Lung (tissue), 12 donors: ENCODE measurements around the gene CST7. TPM values are rescaled to one million over a fixed set of nuclear protein-coding genes. Genes with fewer than 3 reads are reported as not detected.

ENCODE experiments used
- ATAC-seq: fragments of 200-7000 bp; cut with Tn5 transposase; one replicate; pipeline ENCODE4 v1.9.1; 2020; ENCODE audit warnings: moderate number of reproducible peaks; ENCODE audit not compliant: insufficient read depth, low FRiP score
- DNase-seq, 3 donors: peaks; one replicate each; pipeline ENCODE4 v3.0.0-alpha.2; 2013 to 2017
- H3K27ac ChIP-seq, 2 donors: one replicate each; pipeline ENCODE4 v1.5.1; 2013; ENCODE audit warnings: mild to moderate bottlenecking in 2 of 2, moderate library complexity in 2 of 2, control low read depth in 1 of 2, inconsistent platforms in 1 of 2, low read depth in 1 of 2, low read length in 1 of 2
- H3K27me3 ChIP-seq, 3 donors: one replicate each; pipeline ENCODE4 v1.5.1; 2013; ENCODE audit warnings: low read length in 2 of 3; ENCODE audit not compliant: control insufficient read depth in 3 of 3, insufficient read depth in 3 of 3
- H3K36me3 ChIP-seq, 4 donors: one replicate each; pipeline ENCODE4 v1.5.1; 2013; ENCODE audit warnings: low read length in 4 of 4, mild to moderate bottlenecking in 1 of 4, moderate library complexity in 1 of 4; ENCODE audit not compliant: control insufficient read depth in 4 of 4, insufficient read depth in 4 of 4
- H3K4me1 ChIP-seq, 5 donors: one replicate each; pipeline ENCODE4 v1.5.1; 2013; ENCODE audit warnings: low read length in 5 of 5, mild to moderate bottlenecking in 2 of 5, moderate library complexity in 1 of 5; ENCODE audit not compliant: control insufficient read depth in 5 of 5, insufficient read depth in 5 of 5
- H3K4me3 ChIP-seq: one replicate; pipeline ENCODE4 v1.5.1; 2013; ENCODE audit warnings: mild to moderate bottlenecking, control low read depth, moderate library complexity
- H3K9ac ChIP-seq, 2 donors: one replicate each; pipeline ENCODE4 v1.5.1; 2013; ENCODE audit warnings: low read length in 2 of 2, control low read depth in 1 of 2; ENCODE audit not compliant: insufficient read depth in 1 of 2
- H3K9me3 ChIP-seq, 4 donors: one replicate each; pipeline ENCODE4 v1.5.1; 2013; ENCODE audit warnings: low read length in 3 of 4, mild to moderate bottlenecking in 1 of 4, moderate library complexity in 1 of 4; ENCODE audit not compliant: control insufficient read depth in 4 of 4, insufficient read depth in 3 of 4
- CTCF ChIP-seq: IDR thresholded peaks from 2 replicates; pipeline ENCODE4 v1.5.1; 2012; ENCODE audit warnings: mild to moderate bottlenecking; ENCODE audit errors: control extremely low read depth, extremely low read depth
- WGBS, 2 donors: extraction: QIAGEN DNeasy Blood & Tissue Kit; methylation state at CpG; one replicate each; pipeline ENCODE4 v1.1.7; 2013; 5-methylcytosine and 5-hydroxymethylcytosine counted together
- polyA plus RNA-seq, 2 donors: library from polyadenylated mRNA; stranded (reverse); fragments of 200-250 nt; gene quantifications; one replicate each; pipeline ENCODE4 v1.2.1, GENCODE V29; 2013
- total RNA-seq, 2 donors: library from RNA; depleted of rRNA in 1 of 2; stranded (reverse); fragments of >200 nt in 1 of 2; gene quantifications; one replicate each; pipeline ENCODE4 v1.2.1, GENCODE V29; 2014 to 2021
- donor health status: control.
- donor health status: control.
- donor health status: Bipolar disorder and iron deficiency.
- donor health status: healthy.
- donor health status: DM: yes; HTN: yes; CAD: no.

Gene CST7
- total and polyA plus RNA-seq, 4 donors = 4.7 to 119 (median 8.4) TPM

- H3K9me3 ChIP-seq = peaks cover 0 to 1% (median 0%) of the 10 kb centered on the region in 4 donors
- 96% methylated on average over 15 of the region's 15 CpGs for WGBS, 2 donors
- H3K9ac ChIP-seq = no peak overlapping the region
- H3K27ac ChIP-seq = no peak overlapping the region
- no peak for TF ChIP-seq CTCF
- DNase-seq = peak in 1 of 3 donors; percentile 4
- no peak overlapping the region for H3K4me3 ChIP-seq
- ATAC-seq = no peak
- peaks cover 25 to 65% (median 28%) of the 10 kb centered on the region in 4 donors for H3K36me3 ChIP-seq
- H3K4me1 ChIP-seq = peaks cover 0 to 1% (median 0%) of the 10 kb centered on the region in 5 donors
- H3K27me3 ChIP-seq = no peaks in the 10 kb centered on the region
Measured at GRCh38 chr20:24966317-24967012, 17.4 kb downstream of the CST7 start.

GRCh38 chr20:24968278-24968800 lies 19.3 kb downstream of the CST7 start:
- Histone ChIP-seq H3K27me3 (no peaks in the 10 kb centered on the region), H3K36me3 (peaks cover 30 to 69% (median 34%) of the 10 kb centered on the region in 4 donors), H3K9ac (no peak overlapping the region), H3K4me1 (peaks cover 0 to 1% (median 0%) of the 10 kb centered on the region in 5 donors), H3K27ac (no peak overlapping the region), H3K4me3 (no peak overlapping the region), H3K9me3 (peaks cover 0 to 3% (median 0%) of the 10 kb centered on the region in 4 donors)
- ATAC-seq = no peak
- DNase-seq = peak in 1 of 3 donors; percentile 4
- 76 to 83% methylated on average over 5 of the region's 5 CpGs for WGBS, 2 donors
- TF ChIP-seq CTCF = no peak

- peaks cover 28 to 64% (median 29%) of the 10 kb centered on the region in 4 donors for H3K36me3 ChIP-seq
- H3K27ac ChIP-seq = no peak overlapping the region
- H3K9me3 ChIP-seq = peaks cover 0 to 3% (median 0%) of the 10 kb centered on the region in 4 donors
- H3K27me3 ChIP-seq = no peaks in the 10 kb centered on the region
- ATAC-seq = no peak
- H3K9ac ChIP-seq = no peak overlapping the region
- 96 to 97% methylated on average over 19 of the region's 19 CpGs for WGBS, 2 donors
- no peak overlapping the region for H3K4me3 ChIP-seq
- TF ChIP-seq CTCF = no peak
- DNase-seq = peak in 1 of 3 donors; percentile 6
- H3K4me1 ChIP-seq = peaks cover 0 to 1% (median 0%) of the 10 kb centered on the region in 5 donors
Measured at GRCh38 chr20:24969186-24970029, 20.3 kb downstream of the CST7 start.
